ENCODE data around the gene CHEK1. TPM values are rescaled to one million over a fixed set of nuclear protein-coding genes. Genes with fewer than 3 reads are reported as not detected.

The CHEK1 gene
- 29.0 and 34.5 TPM in 2 replicates for total RNA-seq

DNA sequence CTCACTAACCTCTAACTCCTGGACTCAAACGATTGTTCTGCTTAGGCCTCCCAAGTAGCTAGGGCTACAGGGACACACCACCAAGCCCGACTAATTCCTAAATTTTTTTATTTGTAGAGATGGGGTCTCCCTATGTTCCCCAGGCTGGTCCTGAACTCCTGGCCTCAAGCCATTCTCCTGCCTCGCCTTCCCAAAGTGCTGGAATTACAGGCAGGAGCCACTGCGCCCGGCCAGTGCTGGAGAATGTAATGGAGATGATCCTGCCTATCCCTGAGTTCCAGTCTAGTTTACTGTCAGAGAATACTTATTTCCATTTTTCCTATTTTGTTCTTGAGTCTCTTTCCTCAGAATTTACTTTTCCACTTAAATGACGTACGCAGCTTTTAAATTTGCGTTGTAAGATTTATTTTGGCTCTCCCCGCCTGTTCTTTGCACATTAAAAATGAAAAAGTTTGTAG lies at the start of gene CHEK1:
TSS of gene CHEK1 (plus strand) at position 408 of the 458 bp plus-strand sequence. CDS start 1,606 bp downstream, outside the sequence.

DNA sequence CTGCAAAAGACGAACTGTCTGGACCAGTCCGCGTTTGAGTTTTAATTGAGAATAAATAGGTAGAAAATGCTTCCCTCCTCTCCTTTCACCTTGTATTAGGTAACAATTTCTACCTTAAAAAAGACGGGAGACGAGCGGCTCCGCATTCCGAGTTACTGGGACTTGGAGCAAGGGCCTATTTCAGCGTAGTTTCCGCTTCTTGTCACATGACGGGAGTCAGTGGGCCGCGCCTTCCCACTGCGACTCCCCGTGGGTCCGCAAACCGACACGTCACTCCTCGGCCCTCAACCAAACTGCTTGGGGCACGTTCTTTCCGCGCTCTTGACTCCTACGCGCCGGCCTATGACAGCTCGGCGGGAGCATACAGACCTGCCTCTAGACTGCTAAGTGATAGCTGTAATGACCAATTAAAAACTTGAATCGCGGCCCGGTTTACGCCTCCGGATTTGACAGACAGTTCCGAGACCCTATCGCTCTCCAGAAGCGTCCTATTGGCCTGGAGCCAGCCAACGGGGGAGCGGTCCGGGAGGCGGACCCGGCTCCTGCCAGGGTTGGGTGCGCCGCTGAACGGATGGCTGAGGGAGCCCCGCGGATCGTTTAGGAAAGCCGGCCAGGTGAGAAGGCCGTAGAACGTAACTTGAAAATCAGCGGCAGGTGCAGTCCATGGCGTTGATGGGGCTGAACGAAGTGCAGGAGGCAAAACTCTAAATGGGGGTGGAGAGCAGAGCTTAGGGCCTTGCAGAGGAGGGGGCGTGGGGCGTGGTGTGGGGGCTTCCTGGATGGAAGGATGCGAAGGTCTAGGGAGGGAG lies 32.5 kb upstream of the CHEK1 start, which contains the start of gene STT3A:
TSS of gene STT3A (plus strand) at position 548 of the 809 bp plus-strand sequence. CDS start 3,064 bp downstream, outside the sequence.

DNA sequence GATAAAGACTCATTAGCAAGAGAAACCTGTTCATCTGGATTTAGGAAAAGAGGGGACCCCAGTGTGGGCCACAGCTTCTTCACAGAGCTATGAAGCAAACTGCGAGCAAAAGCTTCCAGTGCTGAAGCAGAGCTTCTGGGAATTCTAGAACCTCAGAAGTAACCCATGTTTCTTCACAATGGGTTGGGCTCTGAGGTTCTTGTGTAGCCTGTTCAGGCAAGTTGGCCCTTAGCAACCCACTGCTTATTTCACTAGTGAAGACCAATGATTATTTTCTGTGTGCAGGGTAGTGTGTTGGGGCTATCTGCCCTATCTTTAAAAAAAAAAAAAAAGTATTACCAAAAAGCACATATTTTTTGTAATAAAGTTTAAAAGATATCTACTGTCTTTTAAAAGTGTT lies 55.8 kb downstream of the CHEK1 start, which contains the start of gene ACRV1:
TSS of gene ACRV1 (minus strand) at position 101 of the 400 bp plus-strand sequence. CDS start at position 34, 67 bp downstream.

Other genes starting within 250 kb of the CHEK1 start
- gene FEZ1, start 128.9 kb upstream of the CHEK1 start, total RNA-seq: 42.5 and 50.7 TPM in 2 replicates
- 114 and 133 TPM in 2 replicates for gene EI24, start 55.7 kb upstream of the CHEK1 start, total RNA-seq
- 147 and 155 TPM in 2 replicates for gene STT3A, start 32.3 kb upstream of the CHEK1 start, total RNA-seq
- gene ACRV1, start 55.7 kb downstream of the CHEK1 start, total RNA-seq: not detected in 2 replicates
- gene PATE1, start 121.1 kb downstream of the CHEK1 start, total RNA-seq: not detected in 2 replicates
- not detected in 2 replicates for gene PATE2, start 153.7 kb downstream of the CHEK1 start, total RNA-seq
- not detected in 2 replicates for gene PATE3, start 163.0 kb downstream of the CHEK1 start, total RNA-seq
- gene PATE4, start 208.2 kb downstream of the CHEK1 start, total RNA-seq: not detected in 2 replicates